ENCODE data around the gene SLC25A42.
"Not testable (repeated sequence)": the region's sequence is repeated elsewhere in the genome, so short reads cannot be mapped to it uniquely, and the experiment has no call there.

SLC25A42 gene

GRCh38 chr19:19071897-19072296, 8.1 kb downstream of the SLC25A42 start:
- DNase-seq, result no peak

DNA sequence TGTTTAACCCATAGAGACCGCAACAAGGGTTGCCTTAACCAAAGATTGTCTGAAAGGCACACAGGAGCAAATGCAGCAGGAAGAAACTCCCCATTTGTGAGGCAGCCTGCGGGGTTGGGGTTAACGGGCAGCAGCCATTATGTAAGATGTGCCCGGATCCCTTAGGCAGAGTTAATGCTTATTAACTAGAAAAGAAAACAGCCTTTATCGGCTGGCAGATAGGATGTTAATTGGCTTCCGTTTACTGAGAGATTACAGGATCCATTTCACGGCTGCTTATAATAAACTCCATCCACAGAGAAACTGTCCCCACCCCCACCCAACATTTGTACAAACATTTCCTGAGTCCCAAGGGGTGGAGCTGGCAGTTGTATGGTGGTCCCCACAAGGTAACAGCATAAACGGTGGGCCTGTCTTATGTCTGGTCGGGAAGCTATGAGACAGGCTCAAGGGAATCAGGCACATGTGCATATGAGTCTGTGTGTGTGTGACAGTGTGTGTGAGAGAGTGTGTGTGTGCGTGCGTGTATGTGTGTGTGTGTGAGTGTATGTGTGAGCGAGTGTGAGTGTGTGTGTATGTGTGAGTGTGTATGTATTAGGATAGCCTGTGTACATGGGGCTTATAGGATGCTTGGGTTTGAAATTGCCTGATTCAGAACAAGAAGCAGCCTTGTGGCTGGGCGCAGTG, 10.5 kb downstream of the SLC25A42 start:
- no peak for DNase-seq

DNA sequence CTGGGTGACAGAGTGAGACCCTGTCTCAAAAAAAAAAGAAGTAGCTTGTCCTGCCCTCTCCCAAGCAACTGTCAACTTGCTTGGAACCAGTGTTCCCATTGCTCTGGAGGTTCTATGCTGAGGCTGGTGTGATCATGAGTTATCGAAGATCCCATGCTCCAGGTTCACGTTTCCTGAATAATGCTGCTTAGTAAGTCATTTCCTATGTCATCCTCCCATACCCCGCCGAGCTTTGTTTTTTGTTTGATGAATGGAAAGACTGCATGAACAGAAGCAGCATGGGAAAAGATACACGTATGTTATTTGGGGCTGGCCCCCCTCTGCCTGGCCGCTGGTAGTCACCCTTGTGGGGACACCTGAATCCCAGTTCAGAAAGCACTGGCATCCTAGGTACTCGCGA, 11.3 kb downstream of the SLC25A42 start:
- no peak for DNase-seq

DNA sequence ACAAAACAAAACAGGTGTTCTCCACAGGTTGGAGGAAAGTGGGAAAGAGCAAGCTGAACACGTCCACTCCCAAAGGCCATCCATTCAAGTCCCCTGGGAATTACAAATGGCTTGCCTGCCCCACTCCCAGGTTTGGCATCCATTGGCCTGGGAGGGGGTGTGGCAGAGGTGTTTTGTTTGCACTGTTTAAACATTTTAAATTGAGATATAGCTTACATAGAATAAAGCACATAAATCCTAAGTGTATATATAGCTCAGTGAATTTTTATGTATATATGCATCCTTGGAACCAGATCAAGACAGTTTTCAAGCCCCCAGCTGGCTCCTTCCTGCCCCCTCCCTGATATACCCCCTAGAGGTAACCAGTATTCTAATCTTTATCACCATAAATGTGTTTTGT, 12.7 kb downstream of the SLC25A42 start:
- no peak for DNase-seq

GRCh38 chr19:19077103-19077502, 13.3 kb downstream of the SLC25A42 start:
- no peak for DNase-seq

DNA sequence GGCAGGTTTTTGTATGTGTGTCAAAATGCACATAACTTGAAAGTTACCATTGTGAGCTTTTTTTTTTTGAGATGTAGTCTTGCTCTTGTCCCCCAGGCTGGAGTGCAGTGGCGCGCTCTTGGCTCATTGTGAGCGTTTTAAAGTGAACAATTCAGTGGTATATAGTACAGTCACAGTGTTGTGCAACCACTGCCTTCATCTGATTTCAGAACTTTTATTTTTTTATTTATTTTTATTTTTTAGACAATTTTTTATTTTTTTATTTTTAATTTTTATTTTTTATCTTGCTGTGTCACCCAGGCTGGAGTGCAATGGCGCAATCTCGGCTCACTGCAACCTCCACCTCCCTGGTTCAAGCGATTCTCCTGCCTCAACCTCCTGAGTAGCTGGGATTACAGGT, 15.0 kb downstream of the SLC25A42 start:
- no peak for DNase-seq

- DNase-seq, result no peak
Measured at GRCh38 chr19:19079571-19079970, 15.8 kb downstream of the SLC25A42 start.

- no peak for DNase-seq
Measured at GRCh38 chr19:19081642-19082151, 17.9 kb downstream of the SLC25A42 start.

GRCh38 chr19:19083413-19084178, 19.8 kb downstream of the SLC25A42 start:
- DNase-seq, result no peak

DNA sequence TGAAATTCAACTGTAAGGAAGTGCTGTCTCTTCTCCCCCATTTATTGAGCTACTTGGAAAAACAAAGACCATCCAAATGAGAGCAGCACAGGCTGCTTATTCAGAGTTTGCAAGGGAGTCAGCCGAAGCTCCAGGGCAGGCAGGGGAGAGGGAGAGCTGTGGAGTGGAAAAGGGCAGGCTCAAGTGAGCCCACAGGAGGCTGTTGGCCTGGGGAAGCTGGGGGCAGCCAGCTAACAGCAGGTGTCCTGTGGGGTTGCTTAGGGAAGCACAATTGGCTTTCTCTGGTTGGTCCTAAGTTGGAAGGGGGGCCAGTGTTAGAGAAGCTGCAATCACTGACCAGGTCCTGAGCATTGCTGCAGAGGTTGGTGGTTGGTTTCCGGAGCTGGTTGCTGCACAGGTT, 23.9 kb downstream of the SLC25A42 start:
- no peak for DNase-seq

- no peak for DNase-seq
Measured at GRCh38 chr19:19094513-19094912, 30.7 kb downstream of the SLC25A42 start.

GRCh38 chr19:19095691-19096090, 31.9 kb downstream of the SLC25A42 start:
- DNase-seq, result no peak

- no peak for DNase-seq
Measured at GRCh38 chr19:19096641-19097627, 33.1 kb downstream of the SLC25A42 start.

- DNase-seq, result no peak
Measured at GRCh38 chr19:19098084-19098702, 34.4 kb downstream of the SLC25A42 start.

DNA sequence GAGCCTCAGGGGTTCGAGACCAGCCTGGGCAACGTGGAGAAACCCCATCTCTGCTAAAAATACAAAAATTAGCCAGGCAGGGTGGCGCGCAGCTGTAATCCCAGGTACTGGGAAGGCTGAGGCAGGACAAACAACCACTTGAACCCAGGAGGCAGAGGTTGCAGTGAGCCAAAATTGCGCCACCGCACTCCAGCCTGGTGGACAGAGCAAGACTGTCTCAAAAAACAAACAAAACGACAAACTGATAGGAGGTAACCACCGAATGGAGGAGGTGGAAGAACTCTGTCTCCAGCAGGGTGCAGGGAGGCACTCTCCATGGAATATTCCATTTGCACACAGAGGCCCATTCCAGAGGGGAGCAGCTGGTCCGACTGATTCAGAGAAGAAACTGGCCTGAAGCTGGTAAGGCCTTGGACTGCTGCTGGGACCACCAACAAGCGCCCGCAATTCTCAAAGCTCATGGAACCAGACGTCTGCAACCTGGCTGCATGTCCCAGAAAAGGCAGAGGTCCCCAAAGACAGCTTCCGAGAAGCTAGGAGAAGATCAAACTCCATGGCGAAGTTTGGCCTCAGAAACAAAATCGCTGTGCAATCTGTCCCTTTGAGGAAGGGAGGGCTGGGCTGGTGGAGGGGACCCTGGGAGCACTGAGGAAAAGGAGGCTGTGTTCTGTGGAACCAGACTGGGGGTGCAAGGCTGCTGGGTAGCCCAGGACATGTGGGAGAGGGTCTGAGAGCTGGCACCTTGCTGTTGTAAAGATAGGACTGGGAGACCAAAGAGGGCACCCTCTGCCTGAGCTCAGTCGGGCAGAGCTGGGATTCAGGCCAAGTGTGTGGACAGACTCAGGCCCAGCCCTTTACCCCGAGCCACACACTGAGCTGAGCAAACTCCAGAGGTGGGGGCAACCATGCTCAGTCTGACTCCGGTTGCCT, 35.2 kb downstream of the SLC25A42 start:
- no peak for DNase-seq

GRCh38 chr19:19101540-19101939, 37.7 kb downstream of the SLC25A42 start:
- DNase-seq, result no peak

- not testable (repeated sequence) for DNase-seq
Measured at GRCh38 chr19:19102566-19102965, 38.8 kb downstream of the SLC25A42 start.

GRCh38 chr19:19103167-19103566, 39.4 kb downstream of the SLC25A42 start:
- DNase-seq, result no peak

- DNase-seq, result no peak
Measured at GRCh38 chr19:19105365-19106055, 41.7 kb downstream of the SLC25A42 start.

- DNase-seq, result no peak
Measured at GRCh38 chr19:19106056-19106551, 42.3 kb downstream of the SLC25A42 start.

GRCh38 chr19:19106938-19107337, 43.1 kb downstream of the SLC25A42 start:
- DNase-seq, result not testable (repeated sequence)

All from activated T-cell treated with anti-CD3 and anti-CD28 coated beads for 4 hours (primary cell).